Measurements from ENCODE around the gene FANCD2.
A peak's percentile ranks its signal among the peaks of the same experiment; 100 is the strongest.
"Not testable (repeated sequence)": the region's sequence is repeated elsewhere in the genome, so short reads cannot be mapped to it uniquely, and the experiment has no call there.

FANCD2 gene

DNA sequence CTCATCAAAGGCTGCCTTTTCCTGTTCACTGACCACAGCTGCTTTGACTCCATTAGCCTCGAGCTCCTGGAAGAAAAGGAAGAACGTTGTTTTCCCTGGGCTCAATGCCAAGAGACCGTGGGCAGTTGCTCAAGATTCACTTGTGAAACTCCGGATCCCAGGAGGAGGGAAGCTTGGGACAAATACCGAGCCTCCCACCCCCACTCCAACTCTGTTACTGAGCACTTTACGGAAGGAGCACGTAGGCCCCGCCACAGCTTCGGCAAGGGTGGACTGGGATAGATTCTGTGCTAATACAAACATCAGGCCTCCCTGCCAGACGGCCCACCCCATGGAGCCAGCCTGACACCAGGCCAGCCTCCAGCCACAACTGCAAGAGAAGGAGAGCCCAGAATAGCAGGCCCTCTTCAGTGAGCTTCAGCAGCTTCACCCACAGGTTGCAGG, 10.8 kb upstream of the FANCD2 start:
- DNase-seq: peak; percentile 90

- peak; percentile 78 for DNase-seq
These were observed 8.5 kb upstream of the FANCD2 start for GRCh38 chr3:10017636-10018292.

DNA sequence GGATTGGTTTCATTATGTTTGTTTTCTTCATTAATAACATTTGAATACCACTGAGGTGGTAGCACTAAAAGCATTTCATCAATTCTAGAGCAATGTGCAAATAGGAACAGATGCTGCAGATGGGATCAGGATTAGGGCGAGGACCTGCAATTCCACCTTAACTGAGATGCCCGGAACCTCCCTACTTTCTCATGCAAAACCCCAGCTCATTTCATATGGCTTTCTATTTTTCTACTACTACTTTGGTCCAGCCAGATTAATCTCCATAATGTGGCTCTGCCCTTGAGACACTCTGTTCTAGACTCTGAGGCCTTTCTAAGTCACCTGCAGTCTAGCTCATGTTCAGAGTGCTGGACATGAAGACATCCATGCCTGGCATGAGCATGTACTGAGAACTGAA, 7.4 kb upstream of the FANCD2 start:
- not testable (repeated sequence) for DNase-seq

- no peak for DNase-seq
These were observed 6.9 kb upstream of the FANCD2 start for GRCh38 chr3:10019326-10019725.

- DNase-seq: no peak
These were observed 4.1 kb upstream of the FANCD2 start for GRCh38 chr3:10021856-10022775.

GRCh38 chr3:10023587-10024310, 2.5 kb upstream of the FANCD2 start:
- DNase-seq: peak; percentile 76

- no peak for DNase-seq
These were observed 793 bp upstream of the FANCD2 start for GRCh38 chr3:10025205-10026083.

DNA sequence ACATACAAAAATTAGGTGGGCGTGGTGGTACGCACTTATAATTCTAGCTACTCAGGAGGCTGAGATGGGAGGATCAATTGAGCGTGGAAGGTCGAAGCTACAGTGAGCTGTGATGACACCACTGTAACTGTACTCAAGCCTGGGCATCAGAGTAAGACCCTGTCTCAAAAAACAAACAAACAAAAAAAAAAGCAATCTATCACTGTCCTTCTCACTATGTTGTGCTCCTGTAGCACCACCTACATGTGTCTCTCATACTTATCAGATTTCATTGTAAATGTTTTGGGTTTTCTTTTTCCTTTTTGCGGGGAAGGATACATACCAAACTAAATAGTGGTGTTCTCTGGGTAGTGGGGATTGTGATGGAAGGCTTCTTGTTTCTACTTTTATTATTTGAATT, 14.8 kb downstream of the FANCD2 start:
- DNase-seq: no peak

GRCh38 chr3:10047876-10048275, 21.6 kb downstream of the FANCD2 start:
- no peak for DNase-seq

DNA sequence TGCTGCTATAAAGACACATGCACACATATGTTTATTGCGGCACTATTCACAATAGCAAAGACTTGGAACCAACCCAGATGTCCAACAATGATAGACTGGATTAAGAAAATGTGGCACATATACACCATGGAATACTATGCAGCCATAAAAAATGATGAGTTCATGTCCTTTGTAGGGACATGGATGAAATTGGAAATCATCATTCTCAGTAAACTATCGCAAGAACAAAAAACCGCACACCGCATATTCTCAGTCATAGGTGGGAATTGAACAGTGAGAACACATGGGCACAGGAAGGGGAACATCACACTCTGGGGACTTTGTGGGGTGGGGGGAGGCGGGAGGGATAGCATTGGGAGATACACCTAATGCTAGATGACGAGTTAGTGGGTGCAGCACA, 26.8 kb downstream of the FANCD2 start:
- not testable (repeated sequence) for DNase-seq

DNA sequence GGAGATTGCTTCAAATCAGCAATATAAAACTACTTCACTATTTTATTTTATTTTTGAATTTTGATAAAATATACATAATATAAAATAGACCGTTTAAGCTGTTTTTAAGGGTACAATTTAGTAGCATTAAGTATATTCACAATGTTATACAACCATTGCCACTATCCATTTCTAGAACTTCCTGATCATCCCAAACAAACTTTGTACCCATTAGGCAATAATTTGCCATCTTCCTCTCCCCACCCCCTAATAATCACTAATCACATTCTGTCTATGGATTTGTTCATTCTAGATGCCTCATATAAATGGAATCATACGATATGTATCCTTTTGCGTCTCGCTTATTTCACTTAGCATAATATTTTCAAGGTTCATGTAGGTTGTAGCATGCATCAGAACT, 28.9 kb downstream of the FANCD2 start:
- no peak for DNase-seq

GRCh38 chr3:10070077-10070476, 43.8 kb downstream of the FANCD2 start:
- not testable (repeated sequence) for DNase-seq

- DNase-seq: no peak
These were observed 48.4 kb downstream of the FANCD2 start for GRCh38 chr3:10074666-10075065.

DNA sequence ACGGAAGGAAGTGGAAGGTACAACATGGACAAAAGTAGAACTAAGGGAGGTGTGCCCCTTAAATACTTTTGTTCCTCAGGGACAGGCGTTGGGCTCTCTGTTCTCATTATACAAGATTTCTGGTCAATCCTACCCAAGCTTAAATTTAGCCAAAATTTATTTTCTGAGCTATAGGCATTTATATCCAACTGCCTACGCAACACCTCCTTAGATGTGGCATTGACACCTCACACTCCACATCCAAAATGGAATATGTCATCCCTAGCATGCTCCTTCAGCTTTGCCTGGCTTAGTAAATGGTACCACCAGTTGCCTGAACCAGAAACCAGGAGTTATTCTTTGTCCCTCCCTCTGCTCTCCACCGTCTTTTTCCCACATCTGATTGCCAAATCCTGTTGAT, 55.6 kb downstream of the FANCD2 start:
- DNase-seq: no peak

- DNase-seq: no peak
These were observed 59.5 kb downstream of the FANCD2 start for GRCh38 chr3:10085738-10086137.

- no peak for DNase-seq
These were observed 62.0 kb downstream of the FANCD2 start for GRCh38 chr3:10088256-10088655.

GRCh38 chr3:10090179-10090578, 63.9 kb downstream of the FANCD2 start:
- DNase-seq: no peak

DNA sequence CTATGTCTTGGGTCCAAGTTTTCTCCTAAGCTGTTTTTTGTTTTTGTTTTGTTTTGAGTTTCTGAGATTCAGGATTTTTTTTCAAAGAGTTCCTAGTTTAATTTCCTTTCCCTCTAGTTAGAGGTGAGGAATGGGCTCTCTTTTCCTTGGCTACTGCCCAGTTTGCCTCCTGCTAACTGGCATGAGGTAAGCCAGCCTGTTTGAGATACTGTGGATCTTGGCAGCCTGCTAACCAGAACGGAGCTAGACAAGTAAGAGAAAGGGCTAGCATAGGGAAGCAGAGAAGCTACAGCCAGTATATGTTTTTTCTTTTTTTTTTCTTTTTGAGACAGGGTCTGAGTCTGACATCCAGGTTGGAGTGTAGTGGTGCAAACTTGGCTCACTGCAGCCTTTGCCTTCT, 64.5 kb downstream of the FANCD2 start:
- not testable (repeated sequence) for DNase-seq

- DNase-seq: not testable (repeated sequence)
These were observed 65.2 kb downstream of the FANCD2 start for GRCh38 chr3:10091387-10091786.

DNA sequence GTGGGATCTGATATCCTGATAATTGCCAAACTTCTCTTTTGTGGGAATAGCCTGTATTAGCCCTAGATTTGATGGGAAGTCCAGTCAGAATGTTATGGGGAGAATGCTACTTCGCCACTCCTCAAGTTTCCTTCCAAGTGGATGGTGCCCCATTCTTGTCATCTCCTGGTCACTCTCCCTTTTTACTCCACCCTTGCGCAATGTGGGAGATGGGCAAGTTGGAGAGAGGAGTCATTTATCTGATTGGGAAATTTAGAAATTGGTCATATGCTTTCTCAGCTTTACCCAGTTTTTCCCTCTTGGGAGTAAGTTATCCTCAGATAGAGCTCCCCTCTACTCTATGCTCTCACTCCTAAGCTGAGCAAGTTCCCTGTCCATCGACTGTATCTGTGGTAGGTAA, 67.4 kb downstream of the FANCD2 start:
- DNase-seq: no peak

GRCh38 chr3:10099041-10099440, 72.8 kb downstream of the FANCD2 start:
- no peak for DNase-seq

DNA sequence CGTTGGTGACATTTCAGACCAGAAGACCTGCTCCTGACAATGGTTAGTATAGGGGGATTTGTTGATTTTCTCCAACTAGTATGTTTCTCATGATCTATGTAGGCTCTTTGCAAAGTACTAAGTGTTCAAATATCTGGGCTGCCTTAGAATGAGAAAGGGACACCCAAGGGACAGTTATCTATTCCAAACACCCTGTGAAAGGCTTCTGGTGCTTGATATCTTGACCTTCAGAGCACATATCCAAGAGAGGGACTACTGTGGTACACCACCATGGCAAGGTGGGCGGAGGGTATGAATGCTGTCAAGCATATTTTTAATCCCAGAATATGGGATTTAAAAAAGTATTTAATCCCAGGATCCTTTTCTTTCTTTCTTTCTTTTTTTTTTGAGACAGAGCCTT, 80.7 kb downstream of the FANCD2 start:
- DNase-seq: no peak

GRCh38 chr3:10108091-10108490, 81.9 kb downstream of the FANCD2 start, which contains the start of gene FANCD2OS:
TSS of gene FANCD2OS (minus strand) at chr3:10108255. CDS start at chr3:10104774, 3,481 bp downstream.
- no peak for DNase-seq

Data from MV-4-11 (cell line).